CD4-positive, alpha-beta T cell (primary cell): Measurements from ENCODE around the gene CD6. TPM values are rescaled to one million over a fixed set of nuclear protein-coding genes. Genes with fewer than 3 reads are reported as not detected.

Source experiments
- ATAC-seq: fragments of 200-7000 bp; cut with Tn5 transposase; one replicate; pipeline ENCODE4 v1.10.0; 2022; ENCODE audit warnings: mild to moderate bottlenecking; ENCODE audit not compliant: poor library complexity
- CTCF ChIA-PET: fragments of 350-600 bp; sonication (Branson Sonifier 250); formaldehyde crosslinking; loops from one replicate; lab custom pipeline; 2021; ENCODE audit warnings: antibody characterized with exemption, inconsistent platforms; lab: Charles Lee
- POLR2A ChIA-PET: fragments of 350-600 bp; sonication (Branson Sonifier 250); formaldehyde crosslinking; loops from one replicate; lab custom pipeline; 2021; ENCODE audit warnings: antibody characterized with exemption, inconsistent platforms; lab: Charles Lee
- DNase-seq, 14 experiments: peaks; one replicate each; pipeline ENCODE4 v3.0.0-alpha.2; 2013 to 2020; ENCODE audit warnings: mixed read lengths in 2 of 14
- H3K27ac ChIP-seq, 2 donors: one replicate each; pipeline versions ENCODE4 v1.5.1 to v1.7.0; 2013; ENCODE audit warnings: low read length in 2 of 2, low read depth in 1 of 2, mild to moderate bottlenecking in 1 of 2
- H3K27me3 ChIP-seq, 2 experiments: 1 replicate in 1 of 2; 2 replicates in 1 of 2; pipeline versions ENCODE4 v1.6.1 to v1.7.0; 2013; ENCODE audit warnings: low read length in 2 of 2, control low read depth in 1 of 2, mild to moderate bottlenecking in 1 of 2, moderate library complexity in 1 of 2; ENCODE audit not compliant: insufficient read depth in 2 of 2, control insufficient read depth in 1 of 2
- H3K36me3 ChIP-seq: one replicate; pipeline ENCODE4 v1.6.1; 2013; ENCODE audit warnings: low read length, control low read depth; ENCODE audit not compliant: insufficient read depth
- H3K4me1 ChIP-seq: one replicate; pipeline ENCODE4 v1.6.1; 2013; ENCODE audit warnings: low read length, control low read depth; ENCODE audit not compliant: insufficient read depth
- H3K4me3 ChIP-seq: one replicate; pipeline ENCODE4 v1.5.1; 2013; ENCODE audit warnings: mild to moderate bottlenecking, low read length, moderate library complexity
- H3K9me3 ChIP-seq, 2 experiments: 1 replicate in 1 of 2; 2 replicates in 1 of 2; pipeline versions ENCODE4 v1.6.1 to v1.7.0; 2013; ENCODE audit warnings: low read length in 2 of 2, mild to moderate bottlenecking in 2 of 2, control low read depth in 1 of 2, moderate library complexity in 1 of 2; ENCODE audit not compliant: control insufficient read depth in 1 of 2, insufficient read depth in 1 of 2
- H3K27ac Mint-ChIP-seq: one replicate; pipeline ENCODE4 v1.8.0; 2020; ENCODE audit warnings: mixed read lengths
- H3K27me3 Mint-ChIP-seq: one replicate; pipeline ENCODE4 v1.8.0; 2021; ENCODE audit warnings: mixed read lengths
- H3K36me3 Mint-ChIP-seq: one replicate; pipeline ENCODE4 v1.8.0; 2021; ENCODE audit warnings: low read depth, mixed read lengths
- H3K4me1 Mint-ChIP-seq: one replicate; pipeline ENCODE4 v1.8.0; 2021; ENCODE audit warnings: low read depth, mixed read lengths
- H3K4me3 Mint-ChIP-seq: one replicate; pipeline ENCODE4 v1.8.0; 2020; ENCODE audit warnings: mild to moderate bottlenecking, mixed read lengths
- H3K9me3 Mint-ChIP-seq: one replicate; pipeline ENCODE4 v1.8.0; 2020; ENCODE audit warnings: mixed read lengths
- CTCF ChIP-seq: fragments of 200-600 bp; IDR thresholded peaks from one replicate; pipeline ENCODE4 v1.8.0; 2022; ENCODE audit warnings: antibody characterized with exemption, mild to moderate bottlenecking
- intact Hi-C, 2 experiments: fragments of 100-400 bp; cut with DNase I in 1 of 2; cut with micrococcal nuclease in 1 of 2; formaldehyde crosslinking; loops; one replicate each; pipeline versions ENCODE4 v1.15.1 to v1.9.0; 2023 to 2025; cut with DNase I, micrococcal nuclease
- polyA plus RNA-seq, 2 donors: library from polyadenylated mRNA; unstranded; fragments of 120-200 nt; gene quantifications; one replicate each; pipeline ENCODE4 v1.2.1, GENCODE V29; 2013
- total RNA-seq, 174 experiments: library from RNA in 2 of 174; stranded (reverse) in 2 of 174; gene quantifications; one replicate each; pipeline ENCODE4 v1.2.3 and lab custom pipeline; 2021 to 2026

CD6 gene
- total RNA-seq (100 to 1,000 TPM; 814 to 827 TPM), total RNA-seq (lab: John Stamatoyannopoulos, UW) (261 to 1,337 (median 615) reads per million in 172 experiments)
- polyA plus RNA-seq (2013, experiment 1 of 2), result 277 TPM
- polyA plus RNA-seq (2013, experiment 2 of 2), result 318 TPM

DNA sequence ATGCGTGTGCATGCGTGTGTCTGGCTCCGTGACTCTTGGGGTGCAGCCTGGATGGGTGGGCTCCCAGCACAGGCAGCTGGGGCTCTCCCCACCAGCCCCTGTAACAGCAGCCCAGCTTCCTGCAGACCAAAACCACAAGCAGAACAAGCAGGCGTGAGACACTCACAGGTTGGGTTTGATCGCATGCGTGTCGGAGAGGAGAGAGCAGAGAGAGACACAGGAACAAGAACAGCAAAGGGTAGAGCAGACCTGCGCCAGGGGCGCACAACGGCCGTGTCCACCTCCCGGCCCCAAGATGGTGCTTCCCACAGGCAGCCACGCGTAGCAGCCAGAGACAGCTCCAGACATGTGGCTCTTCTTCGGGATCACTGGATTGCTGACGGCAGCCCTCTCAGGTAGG lies at the start of gene CD6:
Gene CD6 (plus strand): TSS at position 161 of the 400 bp plus-strand sequence. CDS start 186 bp downstream, at position 347.
- ATAC-seq (peak; percentile 72), DNase-seq (peak; percentile 51 to 88 (median 68))
- Mint-ChIP-seq H3K9me3 (no peaks in the 10 kb centered on the region), H3K4me3 (peak within 1 kb of the TSS; percentile 90), H3K27me3 (no peaks in the 10 kb centered on the region), H3K4me1 (peaks cover 35% of the 10 kb centered on the region), H3K36me3 (peaks cover 48% of the 10 kb centered on the region), H3K27ac (peak within 1 kb of the TSS; percentile 94)
- Histone ChIP-seq H3K4me1 (peaks cover 36% of the 10 kb centered on the region), H3K36me3 (peaks cover 5% of the 10 kb centered on the region), H3K27ac (peak within 1 kb of the TSS; percentile 83 to 93), H3K27me3 (no peaks in the 10 kb centered on the region), H3K9me3 (no peaks in the 10 kb centered on the region), H3K4me3 (peak within 1 kb of the TSS; percentile 96)
- TF ChIP-seq CTCF, result no peak
- POLR2A ChIA-PET, result interaction anchor here (0.6 to 1.9 kb wide), 13 partner anchors 20 to 189 kb away, joined by 3 to 8 read pairs (median 4); partner anchors contain the start of gene VPS37C
- CTCF ChIA-PET, result interaction anchor here (0.7 to 2.6 kb wide), 9 partner anchors 22 to 216 kb away, joined by 3 to 16 read pairs (median 6); partner anchors contain the start of gene PRPF19
- intact Hi-C loops, result loop anchor here (1.0 to 2.0 kb wide), 6 partner anchors 15 to 141 kb away; no protein-coding TSS in a partner anchor

DNA sequence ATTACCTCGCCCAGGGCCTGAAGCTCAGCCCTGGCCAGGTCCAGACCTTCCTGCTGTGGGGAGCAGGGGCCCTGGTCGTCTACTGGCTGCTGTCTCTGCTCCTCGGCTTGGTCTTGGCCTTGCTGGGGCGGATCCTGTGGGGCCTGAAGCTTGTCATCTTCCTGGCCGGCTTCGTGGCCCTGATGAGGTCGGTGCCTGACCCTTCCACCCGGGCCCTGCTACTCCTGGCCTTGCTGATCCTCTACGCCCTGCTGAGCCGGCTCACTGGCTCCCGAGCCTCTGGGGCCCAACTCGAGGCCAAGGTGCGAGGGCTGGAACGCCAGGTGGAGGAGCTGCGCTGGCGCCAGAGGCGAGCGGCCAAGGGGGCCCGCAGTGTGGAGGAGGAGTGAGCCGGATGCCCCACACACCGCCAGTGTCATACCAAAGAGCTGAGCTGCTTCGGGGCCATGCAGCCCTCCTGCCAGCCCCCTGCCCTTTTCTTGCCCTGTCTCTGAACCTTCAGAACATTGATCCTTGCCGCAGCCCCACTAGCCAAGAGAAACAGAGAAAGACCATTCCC lies 49.6 kb upstream of the CD6 start:
- CTCF ChIA-PET, result no interaction called here
- peaks cover 25 to 28% of the 10 kb centered on the region in 2 experiments for H3K27me3 ChIP-seq
- H3K36me3 Mint-ChIP-seq, result peaks cover 52% of the 10 kb centered on the region
- no peak overlapping the region for H3K27ac ChIP-seq
- intact Hi-C loops, result no loop called here
- H3K4me1 ChIP-seq, result peaks cover 34% of the 10 kb centered on the region
- no peak for ATAC-seq
- peaks cover 37% of the 10 kb centered on the region for H3K27me3 Mint-ChIP-seq
- no peak overlapping the region for H3K27ac Mint-ChIP-seq
- no peak for DNase-seq
- POLR2A ChIA-PET, result interaction anchor here (1.6 kb wide), 1 partner anchor 10 kb away, joined by 3 read pairs; no protein-coding TSS in a partner anchor
- H3K4me1 Mint-ChIP-seq, result peaks cover 16% of the 10 kb centered on the region
- no peak overlapping the region for H3K4me3 ChIP-seq
- no peaks in the 10 kb centered on the region for H3K9me3 Mint-ChIP-seq
- TF ChIP-seq CTCF, result no peak
- peaks cover 53% of the 10 kb centered on the region for H3K36me3 ChIP-seq
- H3K9me3 ChIP-seq, result peaks cover 0 to 14% of the 10 kb centered on the region in 2 experiments
- no peak overlapping the region for H3K4me3 Mint-ChIP-seq

GRCh38 chr11:60922906-60923305 lies 48.6 kb upstream of the CD6 start:
- H3K27me3 Mint-ChIP-seq, result peaks cover 37% of the 10 kb centered on the region
- no peaks in the 10 kb centered on the region for H3K9me3 Mint-ChIP-seq
- peaks cover 8% of the 10 kb centered on the region for H3K4me1 Mint-ChIP-seq
- no peak for TF ChIP-seq CTCF
- H3K4me3 ChIP-seq, result no peak overlapping the region
- ChIA-PET CTCF (no interaction called here), POLR2A (interaction anchor here (2.1 kb wide), 1 partner anchor 8 kb away, joined by 19 read pairs; the partner anchor contains the start of gene TMEM109)
- peaks cover 25 to 28% of the 10 kb centered on the region in 2 experiments for H3K27me3 ChIP-seq
- DNase-seq (no peak), ATAC-seq (no peak)
- intact Hi-C loops, result no loop called here
- H3K27ac Mint-ChIP-seq, result no peak overlapping the region
- peak overlapping the region; percentile 62 for H3K4me3 Mint-ChIP-seq
- H3K27ac ChIP-seq, result no peak overlapping the region
- peaks cover 51% of the 10 kb centered on the region for H3K36me3 ChIP-seq
- peaks cover 0 to 14% of the 10 kb centered on the region in 2 experiments for H3K9me3 ChIP-seq
- H3K36me3 Mint-ChIP-seq, result peaks cover 48% of the 10 kb centered on the region
- peaks cover 30% of the 10 kb centered on the region for H3K4me1 ChIP-seq
